WTC11 (cell line): ENCODE data around the gene RND3.

Experiments used
- CTCF ChIP-seq: fragments of 200-600 bp; IDR thresholded peaks from 2 replicates; pipeline ENCODE4 v1.8.0; 2022; ENCODE audit warnings: antibody characterized with exemption
- HMGXB4 ChIP-seq: sonication (generic); formaldehyde crosslinking; IDR thresholded peaks from 2 replicates; pipeline ENCODE4 v1.8.1; 2023; ENCODE audit warnings: mild to moderate bottlenecking, moderate library complexity, missing genetic modification reagents
- JUN ChIP-seq: sonication (generic); formaldehyde crosslinking; IDR thresholded peaks from 2 replicates; pipeline ENCODE4 v1.8.0; 2023; ENCODE audit warnings: mild to moderate bottlenecking, missing genetic modification reagents
- MAX ChIP-seq: sonication (generic); formaldehyde crosslinking; IDR thresholded peaks from 2 replicates; pipeline ENCODE4 v1.8.0; 2022; ENCODE audit warnings: mild to moderate bottlenecking, missing genetic modification reagents
- MXD4 ChIP-seq: fragments of 250-450 bp; sonication (Bioruptor Pico); IDR thresholded peaks from 2 replicates; pipeline ENCODE4 v1.8.0; 2021; ENCODE audit warnings: mild to moderate bottlenecking, moderate library complexity, borderline replicate concordance
- NFYB ChIP-seq: sonication (generic); formaldehyde crosslinking; conservative IDR thresholded peaks from 2 replicates; pipeline ENCODE4 v1.8.0; 2022; ENCODE audit warnings: low read depth, missing genetic modification reagents
- RELA ChIP-seq: sonication (generic); formaldehyde crosslinking; IDR thresholded peaks from 2 replicates; pipeline ENCODE4 v1.8.1; 2022; ENCODE audit warnings: missing genetic modification reagents, mild to moderate bottlenecking, borderline replicate concordance
- TF ChIP-seq, protein P1 (sequence below): fragments of 250-450 bp; sonication (Bioruptor Pico); conservative IDR thresholded peaks from 2 replicates; pipeline ENCODE4 v1.9.0; 2021; ENCODE audit warnings: mild to moderate bottlenecking
- TF ChIP-seq, protein P2 (sequence below): sonication (generic); formaldehyde crosslinking; IDR thresholded peaks from 2 replicates; pipeline ENCODE4 v1.8.1; 2023; ENCODE audit warnings: mild to moderate bottlenecking, missing genetic modification reagents, moderate library complexity

GRCh38 chr2:150482111-150482510 is 5.4 kb downstream of the RND3 start:
- TF ChIP-seq JUN (no peak), CTCF (no peak), MXD4 (CRISPR knock-in tag) (no peak), RELA (no peak), MAX (CRISPR knock-in tag) (no peak), HMGXB4 (CRISPR knock-in tag) (no peak), NFYB (no peak)
- TF ChIP-seq, protein P1, sequence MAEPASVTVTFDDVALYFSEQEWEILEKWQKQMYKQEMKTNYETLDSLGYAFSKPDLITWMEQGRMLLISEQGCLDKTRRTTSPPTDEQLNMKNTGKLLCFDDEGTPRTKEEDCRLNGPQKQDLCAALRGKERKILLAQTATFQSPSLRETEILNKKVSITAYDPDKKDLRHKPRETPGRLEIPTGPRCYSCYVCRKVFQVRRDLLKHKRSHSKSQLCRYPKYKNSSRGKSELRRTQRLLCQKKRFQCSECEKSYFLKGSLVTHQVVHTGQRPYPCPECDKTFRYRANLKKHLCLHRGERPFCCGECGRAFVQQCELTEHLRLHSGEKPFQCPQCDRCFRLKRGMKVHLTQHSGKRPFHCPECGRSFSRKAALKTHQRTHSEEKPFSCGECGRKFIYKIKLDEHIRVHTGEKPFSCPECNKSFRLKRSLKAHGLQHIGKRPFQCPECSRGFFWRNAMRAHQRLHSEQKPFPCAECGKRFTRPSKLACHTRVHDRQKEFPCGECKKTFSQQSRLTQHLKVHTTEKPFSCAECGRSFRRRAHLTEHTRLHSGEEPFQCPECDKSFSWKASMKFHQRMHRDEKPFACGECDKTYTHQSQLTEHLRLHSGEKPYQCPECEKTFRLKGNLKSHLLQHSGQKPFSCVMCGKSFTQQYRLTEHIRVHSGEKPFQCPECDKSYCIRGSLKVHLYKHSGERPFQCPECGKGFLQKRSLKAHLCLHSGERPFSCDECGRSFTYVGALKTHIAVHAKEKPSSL, result no peak
- TF ChIP-seq, protein P2, sequence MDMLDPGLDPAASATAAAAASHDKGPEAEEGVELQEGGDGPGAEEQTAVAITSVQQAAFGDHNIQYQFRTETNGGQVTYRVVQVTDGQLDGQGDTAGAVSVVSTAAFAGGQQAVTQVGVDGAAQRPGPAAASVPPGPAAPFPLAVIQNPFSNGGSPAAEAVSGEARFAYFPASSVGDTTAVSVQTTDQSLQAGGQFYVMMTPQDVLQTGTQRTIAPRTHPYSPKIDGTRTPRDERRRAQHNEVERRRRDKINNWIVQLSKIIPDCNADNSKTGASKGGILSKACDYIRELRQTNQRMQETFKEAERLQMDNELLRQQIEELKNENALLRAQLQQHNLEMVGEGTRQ (CRISPR knock-in tag), result no peak
